Smooth muscle cell (in vitro differentiated cells): ENCODE measurements around the gene DSG2. TPM values are rescaled to one million over a fixed set of nuclear protein-coding genes. Genes with fewer than 3 reads are reported as not detected.

ENCODE experiments used
- DNase-seq: peaks from one replicate; lab custom pipeline; 2025; ENCODE audit not compliant: unreplicated experiment; lab: John Stamatoyannopoulos, UW
- H2AFZ ChIP-seq: fragments of 200-600 bp; sonication (generic); 2 replicates; pipeline ENCODE4 v1.6.0; 2016; ENCODE audit warnings: antibody characterized with exemption, low read depth, mild to moderate bottlenecking
- H3F3A ChIP-seq: fragments of 200-600 bp; sonication (generic); 2 replicates; pipeline ENCODE4 v1.6.0; 2017; ENCODE audit warnings: antibody characterized with exemption, low read depth
- H3K27ac ChIP-seq: fragments of 200-600 bp; sonication (generic); 2 replicates; pipeline ENCODE4 v1.5.1; 2016; ENCODE audit warnings: low read depth, mild to moderate bottlenecking
- H3K27me3 ChIP-seq: fragments of 200-600 bp; sonication (generic); 2 replicates; pipeline ENCODE4 v1.6.1; 2016; ENCODE audit warnings: low read depth, mild to moderate bottlenecking
- H3K36me3 ChIP-seq: fragments of 200-600 bp; sonication (generic); 2 replicates; pipeline ENCODE4 v1.5.1; 2016; ENCODE audit warnings: low read depth
- H3K4me1 ChIP-seq: fragments of 200-600 bp; sonication (generic); 2 replicates; pipeline ENCODE4 v1.5.1; 2016; ENCODE audit warnings: low read depth
- H3K4me2 ChIP-seq: fragments of 200-600 bp; sonication (generic); 2 replicates; pipeline ENCODE4 v1.6.0; 2016; ENCODE audit warnings: mild to moderate bottlenecking
- H3K4me3 ChIP-seq: fragments of 200-600 bp; sonication (generic); 2 replicates; pipeline ENCODE4 v1.5.1; 2016; ENCODE audit warnings: mild to moderate bottlenecking
- H3K79me2 ChIP-seq: fragments of 200-600 bp; sonication (generic); 2 replicates; pipeline ENCODE4 v1.6.0; 2016; ENCODE audit warnings: low read depth, mild to moderate bottlenecking
- H3K9ac ChIP-seq: fragments of 200-600 bp; sonication (generic); 2 replicates; pipeline ENCODE4 v1.6.0; 2016; ENCODE audit warnings: low read depth
- H3K9me3 ChIP-seq: fragments of 200-600 bp; sonication (generic); replicated peaks from 2 replicates; pipeline ENCODE4 v1.5.1; 2016; ENCODE audit warnings: low read depth
- H4K20me1 ChIP-seq: fragments of 200-600 bp; sonication (generic); 2 replicates; pipeline ENCODE4 v1.6.0; 2016; ENCODE audit warnings: low read depth
- CTCF ChIP-seq: fragments of 200-600 bp; sonication (generic); IDR thresholded peaks from 2 replicates; pipeline ENCODE4 v1.5.1; 2017; ENCODE audit warnings: borderline replicate concordance, mild to moderate bottlenecking, antibody characterized with exemption; ENCODE audit not compliant: insufficient read depth, poor library complexity, severe bottlenecking
- WGBS: methylation state at CpG from one replicate; pipeline ENCODE4 v1.1.7; 2016; ENCODE audit warnings: low lambda C conversion rate; 5-methylcytosine and 5-hydroxymethylcytosine counted together
- polyA plus RNA-seq: library from polyadenylated mRNA; unstranded; fragments of >200 nt; fragmentation: Nextera tagmentation; extraction: Ambion mirVana; gene quantifications from 2 replicates; pipeline ENCODE4 v1.2.1, GENCODE V29; 2016
- total RNA-seq: library from RNA; depleted of rRNA; stranded (reverse); fragments of >200 nt; gene quantifications from 2 replicates; pipeline ENCODE4 v1.2.3, GENCODE V29; 2014

DSG2 gene
- total and polyA plus RNA-seq, 2 experiments from 2014 or later, result 53.9 to 138 TPM

GRCh38 chr18:31557446-31557845, 59.5 kb downstream of the DSG2 start:
- TF ChIP-seq CTCF, result no peak

DNA sequence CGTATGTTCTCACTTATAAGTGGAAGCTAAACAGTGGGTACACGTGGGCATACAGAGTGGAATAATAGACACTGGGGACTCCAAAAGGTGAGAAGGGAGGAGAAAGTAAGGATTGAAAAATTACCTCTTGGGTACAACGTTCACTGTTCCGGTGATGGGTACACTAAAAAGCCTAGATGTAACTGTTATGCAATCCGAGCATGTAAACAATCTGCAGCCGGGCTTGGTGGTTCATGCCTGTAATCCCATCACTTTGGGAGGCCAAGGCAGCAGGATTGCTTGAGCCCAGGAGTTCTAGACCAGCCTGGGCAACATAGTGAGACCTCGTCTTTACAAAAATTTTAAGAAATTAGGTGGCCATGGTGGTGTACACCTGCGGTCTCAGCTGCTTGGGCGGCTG, 60.6 kb downstream of the DSG2 start:
- Histone ChIP-seq H3K36me3 (no peaks in the 10 kb centered on the region), H3K9me3 (no peaks in the 10 kb centered on the region), H3K4me1 (peaks cover 9% of the 10 kb centered on the region), H3K4me2 (no peak overlapping the region), H3K4me3 (no peak overlapping the region), H3K9ac (no peak overlapping the region), H3K79me2 (no peaks in the 10 kb centered on the region), H3K27ac (no peak overlapping the region), H3K27me3 (no peaks in the 10 kb centered on the region), H3F3A (no peaks in the 10 kb centered on the region), H2AFZ (no peak overlapping the region), H4K20me1 (no peaks in the 10 kb centered on the region)
- no peak for DNase-seq
- 92% methylated on average over 9 of the region's 9 CpGs for WGBS
- no peak for TF ChIP-seq CTCF

More at GRCh38 chr18:31557446-31557845, 59.5 kb downstream of the DSG2 start:
- Histone ChIP-seq H3K36me3 (no peaks in the 10 kb centered on the region), H3K4me1 (no peaks in the 10 kb centered on the region), H3K4me3 (no peak overlapping the region), H3K79me2 (no peaks in the 10 kb centered on the region), H3K9me3 (no peaks in the 10 kb centered on the region), H2AFZ (no peak overlapping the region), H3K27ac (no peak overlapping the region), H3F3A (no peaks in the 10 kb centered on the region), H4K20me1 (no peaks in the 10 kb centered on the region), H3K27me3 (no peaks in the 10 kb centered on the region), H3K9ac (no peak overlapping the region), H3K4me2 (no peak overlapping the region)
- DNase-seq, result no peak
- WGBS, result 89% methylated on average over 3 of the region's 3 CpGs

- Histone ChIP-seq H3K4me1 (peaks cover 9% of the 10 kb centered on the region), H3K4me3 (no peak overlapping the region), H3K27me3 (no peaks in the 10 kb centered on the region), H3K4me2 (no peak overlapping the region), H2AFZ (no peak overlapping the region), H3K79me2 (no peaks in the 10 kb centered on the region), H3K9ac (no peak overlapping the region), H4K20me1 (no peaks in the 10 kb centered on the region), H3K27ac (no peak overlapping the region), H3F3A (no peaks in the 10 kb centered on the region), H3K36me3 (no peaks in the 10 kb centered on the region), H3K9me3 (no peaks in the 10 kb centered on the region)
- no peak for DNase-seq
- no peak for TF ChIP-seq CTCF
- 60% methylated on average over 4 of the region's 4 CpGs for WGBS
Measured at GRCh38 chr18:31562726-31563125, 64.7 kb downstream of the DSG2 start.

DNA sequence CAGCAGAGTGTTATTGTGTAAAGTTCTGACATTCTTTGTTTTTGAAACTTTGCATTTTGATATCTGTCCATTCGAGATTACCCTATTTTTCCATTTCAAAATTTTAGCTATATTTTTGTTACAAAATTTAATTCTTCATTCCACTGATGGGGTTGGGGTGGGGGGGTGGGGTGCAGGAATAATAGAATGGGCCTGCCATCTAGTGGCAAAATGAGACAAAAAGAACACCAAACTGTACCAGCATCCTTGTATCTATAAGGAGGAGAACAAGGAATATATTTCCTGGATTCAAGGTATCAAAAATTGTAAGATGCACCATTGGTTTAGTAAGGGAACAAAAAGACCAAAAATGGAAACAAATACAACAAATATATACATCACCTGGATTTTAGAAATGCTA, 65.8 kb downstream of the DSG2 start:
- no peaks in the 10 kb centered on the region for H4K20me1 ChIP-seq
- no peaks in the 10 kb centered on the region for H3K79me2 ChIP-seq
- no peak overlapping the region for H2AFZ ChIP-seq
- peaks cover 9% of the 10 kb centered on the region for H3K4me1 ChIP-seq
- H3K9me3 ChIP-seq, result no peaks in the 10 kb centered on the region
- no peak overlapping the region for H3K4me2 ChIP-seq
- no peaks in the 10 kb centered on the region for H3F3A ChIP-seq
- 24% methylated on average over 1 of the region's 1 CpG for WGBS
- no peak overlapping the region for H3K27ac ChIP-seq
- no peak overlapping the region for H3K4me3 ChIP-seq
- no peaks in the 10 kb centered on the region for H3K36me3 ChIP-seq
- H3K9ac ChIP-seq, result no peak overlapping the region
- TF ChIP-seq CTCF, result peak; percentile 21
- DNase-seq, result no peak
- no peaks in the 10 kb centered on the region for H3K27me3 ChIP-seq
